A549 (cell line): ENCODE results near the gene LGALS1.
A peak's percentile ranks its signal among the peaks of the same experiment; 100 is the strongest.

Experiments used
- BHLHE40 ChIP-seq: IDR thresholded peaks from 2 replicates; pipeline ENCODE4 v1.6.1; 2012; ENCODE audit warnings: low read depth, low read length, inconsistent platforms
- CEBPB ChIP-seq, 2 experiments: fragments of >200 bp in 1 of 2; sonication (Bioruptor Twin) in 1 of 2; formaldehyde crosslinking in 1 of 2; IDR thresholded peaks; 2 replicates each; pipeline ENCODE4 v1.6.1; 2012 to 2016
- EP300 ChIP-seq, 2 experiments: fragments of >200 bp; sonication (Bioruptor Twin); formaldehyde crosslinking; IDR thresholded peaks; 2 replicates in 1 of 2; 3 replicates in 1 of 2; pipeline ENCODE4 v1.6.1; 2016 to 2017
- HDAC2 ChIP-seq: fragments of 200-600 bp; sonication (generic); IDR thresholded peaks from 2 replicates; pipeline ENCODE4 v1.6.1; 2016
- KDM1A ChIP-seq: fragments of 200-600 bp; sonication (generic); IDR thresholded peaks from 2 replicates; pipeline ENCODE4 v1.6.1; 2016; ENCODE audit warnings: low read depth, mild to moderate bottlenecking
- NFE2L2 ChIP-seq: fragments of 150-350 bp; conservative IDR thresholded peaks from 2 replicates; pipeline ENCODE4 v1.6.1; 2014; ENCODE audit warnings: low read length
- POLR2AphosphoS2 ChIP-seq: conservative IDR thresholded peaks from 2 replicates; pipeline ENCODE4 v1.6.1; 2012; ENCODE audit warnings: low read length, improper control_type of control experiment, inconsistent platforms
- RCOR1 ChIP-seq: fragments of 150-350 bp; IDR thresholded peaks from 2 replicates; pipeline ENCODE4 v1.6.1; 2014; ENCODE audit warnings: antibody characterized with exemption, low read length, low read depth
- TF ChIP-seq, protein P1 (sequence below): fragments of >200 bp; sonication (Bioruptor Twin); formaldehyde crosslinking; IDR thresholded peaks from 3 replicates; pipeline ENCODE4 v1.5.1; 2016
- TF ChIP-seq, protein P2 (sequence below): fragments of 150-350 bp; IDR thresholded peaks from 2 replicates; pipeline ENCODE4 v1.6.1; 2014; ENCODE audit warnings: low read depth, mild to moderate bottlenecking, low read length
- TF ChIP-seq, protein P3 (sequence below): IDR thresholded peaks from 2 replicates; pipeline ENCODE4 v1.6.1; 2012; ENCODE audit warnings: low read depth, borderline replicate concordance
- TF ChIP-seq, protein P4 (sequence below): fragments of 200-600 bp; sonication (generic); IDR thresholded peaks from 2 replicates; pipeline ENCODE4 v1.6.1; 2016; ENCODE audit warnings: antibody characterized with exemption, mild to moderate bottlenecking, moderate library complexity
- TF ChIP-seq, protein P5 (sequence below): IDR thresholded peaks from 2 replicates; pipeline ENCODE4 v1.6.1; 2012

DNA sequence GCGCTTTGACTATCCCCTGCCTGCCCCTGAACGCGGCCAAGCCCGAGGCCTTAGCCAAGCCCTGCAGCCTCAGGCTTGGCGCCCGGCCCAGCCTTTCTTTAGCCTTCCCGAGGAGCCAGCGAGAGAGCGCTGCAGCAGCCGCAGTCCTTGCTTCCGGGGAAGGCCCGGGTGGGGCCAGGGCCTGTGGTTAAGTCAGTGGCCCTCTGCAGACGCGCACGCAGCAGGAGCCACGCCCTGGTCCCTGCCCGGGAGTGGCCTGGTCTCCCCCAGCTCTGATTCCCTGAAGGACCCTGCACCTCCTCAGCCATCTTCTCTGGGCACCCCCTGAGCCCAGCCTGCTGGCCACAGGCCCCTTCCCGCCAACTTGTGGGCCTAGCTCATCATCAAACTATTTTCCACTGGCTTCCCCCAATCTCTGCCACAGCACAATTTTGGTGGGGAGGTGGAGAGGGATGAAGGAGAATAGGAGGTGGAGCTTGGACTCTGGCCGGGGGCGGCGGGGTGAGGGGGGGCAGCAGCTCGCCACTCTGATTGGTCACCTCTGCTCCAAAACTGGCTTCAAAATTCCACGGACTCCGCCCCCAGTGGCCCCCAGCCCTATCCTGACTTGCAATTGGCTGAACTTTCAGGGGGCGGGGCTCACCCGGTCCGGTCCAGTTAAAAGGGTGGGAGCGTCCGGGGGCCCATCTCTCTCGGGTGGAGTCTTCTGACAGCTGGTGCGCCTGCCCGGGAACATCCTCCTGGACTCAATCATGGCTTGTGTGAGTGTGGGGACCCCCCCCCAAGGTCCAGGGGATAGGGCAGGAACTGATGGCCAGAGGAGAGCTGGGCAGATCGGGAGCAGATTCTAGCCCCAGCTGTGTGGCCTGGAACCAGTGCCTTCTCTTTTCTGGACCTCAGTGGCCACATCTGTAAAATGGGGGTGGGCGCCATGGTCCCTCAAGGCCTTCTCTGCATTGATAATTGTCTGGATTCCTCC is at the start of gene LGALS1:
- TF ChIP-seq, protein P1, sequence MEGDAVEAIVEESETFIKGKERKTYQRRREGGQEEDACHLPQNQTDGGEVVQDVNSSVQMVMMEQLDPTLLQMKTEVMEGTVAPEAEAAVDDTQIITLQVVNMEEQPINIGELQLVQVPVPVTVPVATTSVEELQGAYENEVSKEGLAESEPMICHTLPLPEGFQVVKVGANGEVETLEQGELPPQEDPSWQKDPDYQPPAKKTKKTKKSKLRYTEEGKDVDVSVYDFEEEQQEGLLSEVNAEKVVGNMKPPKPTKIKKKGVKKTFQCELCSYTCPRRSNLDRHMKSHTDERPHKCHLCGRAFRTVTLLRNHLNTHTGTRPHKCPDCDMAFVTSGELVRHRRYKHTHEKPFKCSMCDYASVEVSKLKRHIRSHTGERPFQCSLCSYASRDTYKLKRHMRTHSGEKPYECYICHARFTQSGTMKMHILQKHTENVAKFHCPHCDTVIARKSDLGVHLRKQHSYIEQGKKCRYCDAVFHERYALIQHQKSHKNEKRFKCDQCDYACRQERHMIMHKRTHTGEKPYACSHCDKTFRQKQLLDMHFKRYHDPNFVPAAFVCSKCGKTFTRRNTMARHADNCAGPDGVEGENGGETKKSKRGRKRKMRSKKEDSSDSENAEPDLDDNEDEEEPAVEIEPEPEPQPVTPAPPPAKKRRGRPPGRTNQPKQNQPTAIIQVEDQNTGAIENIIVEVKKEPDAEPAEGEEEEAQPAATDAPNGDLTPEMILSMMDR = no peak
- TF ChIP-seq KDM1A (peak; percentile 84), POLR2AphosphoS2 (no peak), HDAC2 (0 out of 2 replicates have a peak, but pooled peaks have one; percentile 27), CEBPB (IDR thresholded peaks at IDR 0.05) (no peak), RCOR1 (no peak), EP300 (IDR thresholded peaks at IDR 0.05) (no peak), BHLHE40 (no peak), NFE2L2 (no peak)
- TF ChIP-seq, protein P2, sequence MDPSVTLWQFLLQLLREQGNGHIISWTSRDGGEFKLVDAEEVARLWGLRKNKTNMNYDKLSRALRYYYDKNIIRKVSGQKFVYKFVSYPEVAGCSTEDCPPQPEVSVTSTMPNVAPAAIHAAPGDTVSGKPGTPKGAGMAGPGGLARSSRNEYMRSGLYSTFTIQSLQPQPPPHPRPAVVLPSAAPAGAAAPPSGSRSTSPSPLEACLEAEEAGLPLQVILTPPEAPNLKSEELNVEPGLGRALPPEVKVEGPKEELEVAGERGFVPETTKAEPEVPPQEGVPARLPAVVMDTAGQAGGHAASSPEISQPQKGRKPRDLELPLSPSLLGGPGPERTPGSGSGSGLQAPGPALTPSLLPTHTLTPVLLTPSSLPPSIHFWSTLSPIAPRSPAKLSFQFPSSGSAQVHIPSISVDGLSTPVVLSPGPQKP = no peak
- TF ChIP-seq, protein P3, sequence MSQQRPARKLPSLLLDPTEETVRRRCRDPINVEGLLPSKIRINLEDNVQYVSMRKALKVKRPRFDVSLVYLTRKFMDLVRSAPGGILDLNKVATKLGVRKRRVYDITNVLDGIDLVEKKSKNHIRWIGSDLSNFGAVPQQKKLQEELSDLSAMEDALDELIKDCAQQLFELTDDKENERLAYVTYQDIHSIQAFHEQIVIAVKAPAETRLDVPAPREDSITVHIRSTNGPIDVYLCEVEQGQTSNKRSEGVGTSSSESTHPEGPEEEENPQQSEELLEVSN = no peak
- TF ChIP-seq, protein P4, sequence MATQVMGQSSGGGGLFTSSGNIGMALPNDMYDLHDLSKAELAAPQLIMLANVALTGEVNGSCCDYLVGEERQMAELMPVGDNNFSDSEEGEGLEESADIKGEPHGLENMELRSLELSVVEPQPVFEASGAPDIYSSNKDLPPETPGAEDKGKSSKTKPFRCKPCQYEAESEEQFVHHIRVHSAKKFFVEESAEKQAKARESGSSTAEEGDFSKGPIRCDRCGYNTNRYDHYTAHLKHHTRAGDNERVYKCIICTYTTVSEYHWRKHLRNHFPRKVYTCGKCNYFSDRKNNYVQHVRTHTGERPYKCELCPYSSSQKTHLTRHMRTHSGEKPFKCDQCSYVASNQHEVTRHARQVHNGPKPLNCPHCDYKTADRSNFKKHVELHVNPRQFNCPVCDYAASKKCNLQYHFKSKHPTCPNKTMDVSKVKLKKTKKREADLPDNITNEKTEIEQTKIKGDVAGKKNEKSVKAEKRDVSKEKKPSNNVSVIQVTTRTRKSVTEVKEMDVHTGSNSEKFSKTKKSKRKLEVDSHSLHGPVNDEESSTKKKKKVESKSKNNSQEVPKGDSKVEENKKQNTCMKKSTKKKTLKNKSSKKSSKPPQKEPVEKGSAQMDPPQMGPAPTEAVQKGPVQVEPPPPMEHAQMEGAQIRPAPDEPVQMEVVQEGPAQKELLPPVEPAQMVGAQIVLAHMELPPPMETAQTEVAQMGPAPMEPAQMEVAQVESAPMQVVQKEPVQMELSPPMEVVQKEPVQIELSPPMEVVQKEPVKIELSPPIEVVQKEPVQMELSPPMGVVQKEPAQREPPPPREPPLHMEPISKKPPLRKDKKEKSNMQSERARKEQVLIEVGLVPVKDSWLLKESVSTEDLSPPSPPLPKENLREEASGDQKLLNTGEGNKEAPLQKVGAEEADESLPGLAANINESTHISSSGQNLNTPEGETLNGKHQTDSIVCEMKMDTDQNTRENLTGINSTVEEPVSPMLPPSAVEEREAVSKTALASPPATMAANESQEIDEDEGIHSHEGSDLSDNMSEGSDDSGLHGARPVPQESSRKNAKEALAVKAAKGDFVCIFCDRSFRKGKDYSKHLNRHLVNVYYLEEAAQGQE = no peak
- TF ChIP-seq, protein P5, sequence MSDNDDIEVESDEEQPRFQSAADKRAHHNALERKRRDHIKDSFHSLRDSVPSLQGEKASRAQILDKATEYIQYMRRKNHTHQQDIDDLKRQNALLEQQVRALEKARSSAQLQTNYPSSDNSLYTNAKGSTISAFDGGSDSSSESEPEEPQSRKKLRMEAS = peak; percentile 64
